ENCODE measurements around the gene HMCN2.

DNA sequence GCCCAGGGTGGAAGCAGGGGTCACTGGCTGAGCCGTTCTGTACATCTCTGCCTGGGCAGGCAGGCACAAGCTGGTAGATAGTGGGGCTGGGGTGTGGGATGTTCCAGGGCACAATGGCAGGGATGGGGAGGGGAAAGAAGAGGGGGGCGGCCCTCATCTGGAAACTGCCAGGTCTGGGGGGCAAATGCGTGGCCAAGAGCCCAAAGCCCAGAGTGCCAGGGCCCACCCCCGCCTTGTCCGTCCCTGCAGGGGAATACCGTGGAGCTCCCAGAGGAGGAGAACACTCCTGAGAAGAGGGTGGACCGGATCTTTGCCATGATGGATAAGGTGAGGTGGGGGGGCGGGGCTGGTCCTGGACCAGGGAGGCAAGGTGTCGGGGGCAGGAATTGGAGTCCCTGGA is 42.7 kb upstream of the HMCN2 start:
- TF ChIP-seq, protein P1, sequence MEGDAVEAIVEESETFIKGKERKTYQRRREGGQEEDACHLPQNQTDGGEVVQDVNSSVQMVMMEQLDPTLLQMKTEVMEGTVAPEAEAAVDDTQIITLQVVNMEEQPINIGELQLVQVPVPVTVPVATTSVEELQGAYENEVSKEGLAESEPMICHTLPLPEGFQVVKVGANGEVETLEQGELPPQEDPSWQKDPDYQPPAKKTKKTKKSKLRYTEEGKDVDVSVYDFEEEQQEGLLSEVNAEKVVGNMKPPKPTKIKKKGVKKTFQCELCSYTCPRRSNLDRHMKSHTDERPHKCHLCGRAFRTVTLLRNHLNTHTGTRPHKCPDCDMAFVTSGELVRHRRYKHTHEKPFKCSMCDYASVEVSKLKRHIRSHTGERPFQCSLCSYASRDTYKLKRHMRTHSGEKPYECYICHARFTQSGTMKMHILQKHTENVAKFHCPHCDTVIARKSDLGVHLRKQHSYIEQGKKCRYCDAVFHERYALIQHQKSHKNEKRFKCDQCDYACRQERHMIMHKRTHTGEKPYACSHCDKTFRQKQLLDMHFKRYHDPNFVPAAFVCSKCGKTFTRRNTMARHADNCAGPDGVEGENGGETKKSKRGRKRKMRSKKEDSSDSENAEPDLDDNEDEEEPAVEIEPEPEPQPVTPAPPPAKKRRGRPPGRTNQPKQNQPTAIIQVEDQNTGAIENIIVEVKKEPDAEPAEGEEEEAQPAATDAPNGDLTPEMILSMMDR (IDR thresholded peaks at IDR 0.05; ENCODE audit: poor library complexity): no peak
- TF ChIP-seq EZH2 (IDR thresholded peaks at IDR 0.05; ENCODE audit: borderline replicate concordance): no peak
- no peak for TF ChIP-seq EZH2phosphoT487 (IDR thresholded peaks at IDR 0.05; ENCODE audit: low read depth, severe bottlenecking, unreplicated experiment)

Measured in hepatocyte (in vitro differentiated cells).